Prostate gland (tissue), 2 donors: ENCODE results near the gene S1PR1.

Experiments used
- CTCF ChIP-seq, 4 experiments: fragments of 200-600 bp in 2 of 4; fragments of 450-650 bp in 2 of 4; sonication (generic) in 2 of 4; IDR thresholded peaks; 1 replicate in 3 of 4; 2 replicates in 1 of 4; pipeline ENCODE4 v1.5.1; 2016 to 2019; ENCODE audit warnings: antibody characterized with exemption in 4 of 4, mild to moderate bottlenecking in 2 of 4, moderate library complexity in 2 of 4
- POLR2A ChIP-seq: fragments of 450-650 bp; IDR thresholded peaks from one replicate; pipeline ENCODE4 v1.6.1; 2016; ENCODE audit warnings: antibody characterized with exemption, mild to moderate bottlenecking
- POLR2AphosphoS5 ChIP-seq: sonication (generic); formaldehyde crosslinking; IDR thresholded peaks from one replicate; pipeline ENCODE4 v1.6.1; 2017; ENCODE audit warnings: antibody characterized with exemption

GRCh38 chr1:101220906-101221305 is 15.9 kb upstream of the S1PR1 start:
- TF ChIP-seq CTCF (IDR thresholded peaks at IDR 0.05) (no peak), POLR2AphosphoS5 (no peak), POLR2A (no peak)
